Superior temporal gyrus (tissue), 1 donor: Measurements from ENCODE around the gene PTPN6.

Experiments used
- DNase-seq: peaks from one replicate; pipeline ENCODE4 v3.0.0-alpha.2; 2016; ENCODE audit errors: extremely low spot score

PTPN6 gene

DNA sequence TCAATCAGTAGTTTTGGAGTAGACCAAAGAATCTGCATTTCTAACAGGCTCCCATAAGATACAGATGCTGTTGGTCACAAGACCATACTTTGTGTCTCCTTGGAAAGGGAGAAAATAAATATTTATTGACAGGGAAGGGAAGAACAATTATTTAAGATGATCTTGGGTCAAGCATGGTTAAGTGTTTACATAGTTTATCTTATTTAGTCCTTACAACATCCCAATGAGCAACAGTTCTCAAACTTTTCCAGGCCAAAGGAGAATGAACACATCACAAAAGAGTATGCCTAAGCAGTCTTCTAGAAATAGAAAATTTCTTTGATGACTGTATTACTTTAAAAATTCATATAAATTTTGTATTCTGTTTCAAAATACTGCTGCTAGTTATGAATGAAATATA is 58.4 kb downstream of the PTPN6 start:
- no peak for DNase-seq
